ENCODE measurements around the gene RNF213. TPM values are rescaled to one million over a fixed set of nuclear protein-coding genes. Genes with fewer than 3 reads are reported as not detected.

RNF213 gene
- total RNA-seq, 4 donors from 2014 or later: 83.6 to 205 (median 103) TPM

DNA sequence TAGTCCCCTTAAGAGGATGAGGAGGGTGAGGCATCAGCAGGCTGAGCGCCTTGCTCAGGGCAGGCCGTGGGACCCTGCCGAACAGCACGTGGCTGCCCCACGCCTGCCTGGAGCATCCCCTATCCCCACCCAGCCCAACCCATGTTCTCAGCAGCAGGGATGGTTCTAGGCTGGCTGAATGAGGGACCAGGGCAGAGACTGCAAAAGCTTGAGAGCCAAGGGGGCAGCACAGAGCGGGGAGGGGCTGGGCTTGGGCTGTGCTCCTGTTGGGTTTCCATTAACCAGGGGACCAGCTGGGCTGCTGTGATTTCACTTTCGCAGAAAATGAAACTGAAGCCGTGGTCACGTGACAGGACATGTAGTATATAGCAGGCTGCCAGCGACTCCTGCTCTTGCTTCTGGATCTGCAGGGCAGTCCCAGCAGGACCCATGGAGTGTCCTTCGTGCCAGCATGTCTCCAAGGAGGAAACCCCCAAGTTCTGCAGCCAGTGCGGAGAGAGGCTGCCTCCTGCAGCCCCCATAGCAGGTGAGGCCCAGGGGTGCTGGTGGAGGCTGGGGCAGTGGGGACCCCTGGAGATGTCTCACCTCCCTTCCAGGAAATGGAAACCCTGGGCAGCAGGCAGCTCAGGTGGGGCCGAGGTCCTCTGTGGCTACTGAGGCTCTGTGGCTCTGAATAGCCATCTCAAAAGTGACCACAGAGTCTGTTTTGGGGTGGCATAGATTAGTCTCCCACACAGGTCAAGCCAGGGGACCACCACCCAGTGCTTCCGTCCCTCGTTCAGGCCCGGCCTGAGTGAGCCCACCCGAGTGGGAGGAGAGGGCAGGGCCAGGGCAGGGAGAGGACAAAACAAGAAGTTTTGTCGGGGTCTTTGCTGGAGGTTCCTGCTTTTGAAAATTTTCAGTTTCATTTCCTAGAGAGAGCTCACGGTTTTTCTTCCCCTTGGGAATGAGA lies 2.9 kb downstream of the RNF213 start:
- peak; percentile 70 for DNase-seq (ENCODE audit: low spot score)
- ATAC-seq (ENCODE audit: low FRiP score): peak; percentile 33
- TF ChIP-seq, protein P1, sequence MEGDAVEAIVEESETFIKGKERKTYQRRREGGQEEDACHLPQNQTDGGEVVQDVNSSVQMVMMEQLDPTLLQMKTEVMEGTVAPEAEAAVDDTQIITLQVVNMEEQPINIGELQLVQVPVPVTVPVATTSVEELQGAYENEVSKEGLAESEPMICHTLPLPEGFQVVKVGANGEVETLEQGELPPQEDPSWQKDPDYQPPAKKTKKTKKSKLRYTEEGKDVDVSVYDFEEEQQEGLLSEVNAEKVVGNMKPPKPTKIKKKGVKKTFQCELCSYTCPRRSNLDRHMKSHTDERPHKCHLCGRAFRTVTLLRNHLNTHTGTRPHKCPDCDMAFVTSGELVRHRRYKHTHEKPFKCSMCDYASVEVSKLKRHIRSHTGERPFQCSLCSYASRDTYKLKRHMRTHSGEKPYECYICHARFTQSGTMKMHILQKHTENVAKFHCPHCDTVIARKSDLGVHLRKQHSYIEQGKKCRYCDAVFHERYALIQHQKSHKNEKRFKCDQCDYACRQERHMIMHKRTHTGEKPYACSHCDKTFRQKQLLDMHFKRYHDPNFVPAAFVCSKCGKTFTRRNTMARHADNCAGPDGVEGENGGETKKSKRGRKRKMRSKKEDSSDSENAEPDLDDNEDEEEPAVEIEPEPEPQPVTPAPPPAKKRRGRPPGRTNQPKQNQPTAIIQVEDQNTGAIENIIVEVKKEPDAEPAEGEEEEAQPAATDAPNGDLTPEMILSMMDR (IDR thresholded peaks at IDR 0.05): no peak

DNA sequence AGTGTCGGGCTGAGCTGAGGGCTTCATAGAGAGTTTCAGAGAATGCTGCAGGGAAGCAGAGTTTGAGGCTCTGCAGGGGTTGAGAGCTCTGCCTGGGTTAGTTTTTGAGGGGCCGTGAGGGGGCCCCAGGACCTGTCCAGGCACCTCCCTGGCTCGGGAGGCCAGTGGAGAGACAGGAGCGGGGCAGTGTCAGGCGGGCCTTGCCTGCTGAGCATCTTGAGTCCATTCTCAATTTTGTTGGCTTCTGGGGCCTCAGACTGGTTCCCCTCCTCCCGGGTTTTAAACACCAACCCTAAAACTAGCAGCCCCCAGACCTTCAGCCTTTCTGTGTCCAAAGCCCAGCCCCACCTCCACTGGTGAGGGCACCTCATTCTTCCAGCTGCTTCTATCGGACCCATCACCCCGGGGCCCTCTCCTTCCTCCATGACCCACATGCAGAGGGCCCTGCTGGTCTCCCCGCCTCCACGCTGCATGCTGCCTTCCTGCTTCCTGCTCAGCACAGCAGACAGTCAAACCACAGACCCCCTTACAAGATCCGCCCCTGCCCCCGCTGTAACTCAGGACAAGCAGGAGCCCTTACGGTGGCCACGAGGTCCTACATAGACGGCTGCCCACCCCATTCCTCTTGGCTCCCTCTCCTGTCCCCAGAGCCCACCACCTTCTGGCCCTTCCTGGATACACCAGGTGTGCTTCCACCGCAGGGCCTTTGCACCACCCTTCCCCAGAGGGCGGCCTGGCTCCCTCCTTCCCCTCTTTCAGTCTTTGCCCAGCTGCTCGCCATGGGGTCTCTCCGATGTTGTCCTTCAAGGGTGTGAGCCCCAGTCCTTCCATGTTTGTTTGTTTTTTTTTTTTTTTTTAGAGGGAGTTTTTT lies 3.8 kb downstream of the RNF213 start:
- ATAC-seq (ENCODE audit: low FRiP score) (no peak), DNase-seq (ENCODE audit: low spot score) (no peak)
- TF ChIP-seq, protein P1 (IDR thresholded peaks at IDR 0.05): no peak

DNA sequence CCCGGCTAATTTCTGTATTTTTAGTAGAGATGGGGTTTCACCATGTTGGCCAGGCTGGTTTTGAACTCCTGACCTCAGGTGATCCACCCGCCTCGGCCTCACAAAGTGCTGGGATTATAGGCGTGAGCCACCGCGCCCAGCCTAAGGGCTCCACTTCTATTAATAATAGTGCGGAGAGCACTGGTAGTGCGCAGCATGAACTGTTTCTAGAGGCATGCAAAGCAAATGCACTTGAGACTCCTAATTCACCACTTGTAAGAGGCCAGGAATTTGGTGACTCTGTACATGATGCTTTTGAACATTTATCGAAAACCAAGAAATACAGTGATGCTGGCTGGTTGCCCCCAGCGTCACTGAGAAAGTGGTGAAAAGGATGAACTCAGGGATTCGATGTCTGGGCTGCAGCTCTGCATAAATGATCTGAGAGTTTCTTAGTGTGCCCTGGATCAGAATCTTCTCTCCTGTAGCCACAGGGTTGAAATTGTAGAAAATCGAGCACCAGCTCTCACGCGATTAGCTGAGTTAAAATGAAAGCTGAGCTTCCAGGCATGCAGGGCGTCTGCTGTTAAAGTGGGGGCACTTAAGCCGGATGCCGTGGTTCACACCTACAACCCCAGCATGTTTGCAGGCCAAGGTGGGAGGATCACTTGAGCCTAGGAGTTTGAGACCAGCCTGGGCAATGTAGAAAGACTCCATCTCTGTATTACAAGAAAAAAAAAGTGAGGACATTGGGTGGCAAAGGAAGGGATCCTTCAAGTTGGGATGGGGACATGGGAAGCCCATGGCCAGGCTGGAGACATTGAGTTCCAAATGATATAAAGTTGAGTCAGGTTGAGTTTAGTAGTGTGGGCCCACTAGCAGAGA lies 4.8 kb downstream of the RNF213 start:
- DNase-seq (ENCODE audit: low spot score): no peak
- TF ChIP-seq, protein P1 (IDR thresholded peaks at IDR 0.05): no peak
- no peak for ATAC-seq (ENCODE audit: low FRiP score)

DNA sequence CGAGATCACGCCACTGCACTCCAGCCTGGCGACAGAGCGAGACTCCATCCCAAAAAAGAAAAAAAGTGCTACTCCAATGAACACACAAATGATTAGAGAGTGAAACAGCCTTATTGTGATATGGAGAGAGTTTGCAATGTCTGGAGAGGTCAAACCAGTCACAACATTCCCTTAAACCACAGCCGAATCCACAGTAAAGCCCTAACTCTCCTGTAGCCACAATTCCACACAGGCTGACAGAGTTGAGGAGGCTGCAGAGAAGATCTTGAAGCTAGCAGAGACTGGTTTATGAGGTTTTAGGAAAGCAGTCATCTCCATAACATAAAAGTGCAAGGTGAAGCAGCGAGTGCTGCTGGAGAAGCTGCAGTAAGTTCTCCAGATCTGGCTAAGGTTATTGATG lies 6.7 kb downstream of the RNF213 start:
- DNase-seq (ENCODE audit: low spot score) (no peak), ATAC-seq (ENCODE audit: low FRiP score) (no peak)
- TF ChIP-seq, protein P1 (IDR thresholded peaks at IDR 0.05): no peak

DNA sequence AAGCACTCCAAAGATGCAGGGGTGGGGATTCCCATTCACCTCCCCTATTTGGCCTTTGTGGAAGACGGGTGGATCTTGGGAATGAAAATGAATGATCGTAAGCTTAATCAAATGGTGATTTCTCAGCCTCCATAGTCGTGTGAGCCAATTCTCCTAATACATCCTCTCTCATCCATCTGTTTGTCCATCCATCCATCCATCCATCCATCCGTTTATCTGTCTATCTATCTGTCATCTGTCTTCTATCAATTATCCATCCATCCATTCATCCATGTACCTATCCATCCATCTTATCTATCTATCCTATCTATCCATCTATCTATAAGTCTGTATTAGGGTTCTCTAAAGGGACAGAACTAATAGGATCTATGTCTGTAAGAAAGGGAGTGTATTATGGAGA lies 7.8 kb downstream of the RNF213 start:
- TF ChIP-seq, protein P1 (IDR thresholded peaks at IDR 0.05): no peak
- ATAC-seq (ENCODE audit: low FRiP score) (no peak), DNase-seq (ENCODE audit: low spot score) (no peak)

DNA sequence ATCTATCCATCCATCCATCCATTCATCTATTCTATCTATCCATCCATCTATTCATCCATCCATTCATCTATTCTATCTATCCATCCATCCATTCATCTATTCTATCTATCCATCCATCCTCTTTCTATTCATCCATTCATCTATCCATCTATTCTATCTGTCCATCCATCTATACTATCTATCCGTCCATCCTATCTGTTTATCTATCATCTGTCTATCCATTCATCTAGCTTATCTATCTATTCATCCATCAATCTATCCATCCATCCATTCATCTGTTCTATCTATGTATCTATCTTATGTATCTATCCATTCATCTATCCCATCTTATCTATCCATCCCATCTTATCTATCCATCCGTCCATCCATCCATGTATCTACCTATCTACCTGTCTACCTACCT lies 8.8 kb downstream of the RNF213 start:
- DNase-seq (ENCODE audit: low spot score) (no peak), ATAC-seq (ENCODE audit: low FRiP score) (no peak)
- TF ChIP-seq, protein P1 (IDR thresholded peaks at IDR 0.05): no peak

Measured in omental fat pad (tissue), 4 donors.